Tibial artery (tissue), 4 donors: ENCODE results near the gene MAML2.

ENCODE experiments used
- DNase-seq, 2 donors: peaks; one replicate each; pipeline ENCODE4 v3.0.0-alpha.2; 2019
- H3K27ac ChIP-seq, 2 donors: fragments of 200-600 bp; sonication (generic) in 1 of 2; 1 replicate in 1 of 2; 2 replicates in 1 of 2; pipeline ENCODE4 v1.5.1; 2018 to 2019; ENCODE audit warnings: mild to moderate bottlenecking in 1 of 2
- H3K27me3 ChIP-seq, 2 donors: fragments of 200-600 bp; sonication (generic) in 1 of 2; one replicate each; pipeline versions ENCODE4 v1.5.1 to v1.6.0; 2016 to 2019
- H3K36me3 ChIP-seq, 3 donors: fragments of 200-600 bp; sonication (generic) in 2 of 3; one replicate each; pipeline ENCODE4 v1.5.1; 2016 to 2019; ENCODE audit warnings: mild to moderate bottlenecking in 2 of 3
- H3K4me1 ChIP-seq, 4 donors: fragments of 200-600 bp; sonication (generic) in 2 of 4; 1 replicate in 3 of 4; 2 replicates in 1 of 4; pipeline ENCODE4 v1.5.1; 2016 to 2019
- H3K4me3 ChIP-seq, 2 donors: fragments of 200-600 bp; sonication (generic) in 1 of 2; 1 replicate in 1 of 2; 2 replicates in 1 of 2; pipeline ENCODE4 v1.5.1; 2018 to 2019; ENCODE audit warnings: mild to moderate bottlenecking in 2 of 2
- H3K9me3 ChIP-seq, 3 donors: fragments of 200-600 bp; sonication (generic) in 1 of 3; one replicate each; pipeline ENCODE4 v1.5.1; 2016 to 2019
- intact Hi-C: fragments of 100-400 bp; cut with DNase I; formaldehyde crosslinking; loops from one replicate; pipeline ENCODE4 v1.15.0; 2023; ENCODE audit warnings: low total_unique reads
- TF ChIP-seq, protein P1 (sequence below), 2 experiments: fragments of 200-600 bp in 1 of 2; fragments of 450-650 bp in 1 of 2; IDR thresholded peaks; one replicate each; pipeline ENCODE4 v1.5.1; 2017 to 2019; ENCODE audit warnings: antibody characterized with exemption in 2 of 2, mild to moderate bottlenecking in 1 of 2, moderate library complexity in 1 of 2

MAML2 gene

DNA sequence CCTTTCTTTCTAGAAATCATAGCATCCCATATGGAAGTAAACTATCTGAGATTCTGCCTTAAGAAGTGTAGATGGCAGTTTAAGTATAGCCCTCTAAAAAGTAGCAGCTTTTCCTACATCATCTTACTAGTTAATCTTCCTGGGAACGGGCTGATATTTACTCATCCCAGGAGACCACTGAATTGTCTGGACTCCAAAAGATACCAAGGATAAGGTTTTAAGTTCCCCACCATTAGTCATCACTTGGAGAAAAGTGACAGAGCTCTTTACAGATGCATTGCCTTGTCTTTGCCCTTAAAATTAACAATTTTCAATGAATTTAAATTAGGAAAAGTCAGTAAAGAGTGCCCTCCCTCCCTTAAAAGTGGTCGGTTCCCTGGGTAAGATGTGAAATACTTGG, 129.5 kb downstream of the MAML2 start:
- H3K27me3 ChIP-seq: no peaks in the 10 kb centered on the region
- H3K36me3 ChIP-seq: no peaks in the 10 kb centered on the region
- H3K9me3 ChIP-seq: no peaks in the 10 kb centered on the region
- peak overlapping the region; percentile 72 to 74 for H3K27ac ChIP-seq
- no peak overlapping the region for H3K4me3 ChIP-seq
- peaks cover 0 to 73% (median 58%) of the 10 kb centered on the region in 4 donors for H3K4me1 ChIP-seq
- TF ChIP-seq, protein P1, sequence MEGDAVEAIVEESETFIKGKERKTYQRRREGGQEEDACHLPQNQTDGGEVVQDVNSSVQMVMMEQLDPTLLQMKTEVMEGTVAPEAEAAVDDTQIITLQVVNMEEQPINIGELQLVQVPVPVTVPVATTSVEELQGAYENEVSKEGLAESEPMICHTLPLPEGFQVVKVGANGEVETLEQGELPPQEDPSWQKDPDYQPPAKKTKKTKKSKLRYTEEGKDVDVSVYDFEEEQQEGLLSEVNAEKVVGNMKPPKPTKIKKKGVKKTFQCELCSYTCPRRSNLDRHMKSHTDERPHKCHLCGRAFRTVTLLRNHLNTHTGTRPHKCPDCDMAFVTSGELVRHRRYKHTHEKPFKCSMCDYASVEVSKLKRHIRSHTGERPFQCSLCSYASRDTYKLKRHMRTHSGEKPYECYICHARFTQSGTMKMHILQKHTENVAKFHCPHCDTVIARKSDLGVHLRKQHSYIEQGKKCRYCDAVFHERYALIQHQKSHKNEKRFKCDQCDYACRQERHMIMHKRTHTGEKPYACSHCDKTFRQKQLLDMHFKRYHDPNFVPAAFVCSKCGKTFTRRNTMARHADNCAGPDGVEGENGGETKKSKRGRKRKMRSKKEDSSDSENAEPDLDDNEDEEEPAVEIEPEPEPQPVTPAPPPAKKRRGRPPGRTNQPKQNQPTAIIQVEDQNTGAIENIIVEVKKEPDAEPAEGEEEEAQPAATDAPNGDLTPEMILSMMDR (IDR thresholded peaks at IDR 0.05): no peak
- intact Hi-C loops: no loop called here
- no peak for DNase-seq

DNA sequence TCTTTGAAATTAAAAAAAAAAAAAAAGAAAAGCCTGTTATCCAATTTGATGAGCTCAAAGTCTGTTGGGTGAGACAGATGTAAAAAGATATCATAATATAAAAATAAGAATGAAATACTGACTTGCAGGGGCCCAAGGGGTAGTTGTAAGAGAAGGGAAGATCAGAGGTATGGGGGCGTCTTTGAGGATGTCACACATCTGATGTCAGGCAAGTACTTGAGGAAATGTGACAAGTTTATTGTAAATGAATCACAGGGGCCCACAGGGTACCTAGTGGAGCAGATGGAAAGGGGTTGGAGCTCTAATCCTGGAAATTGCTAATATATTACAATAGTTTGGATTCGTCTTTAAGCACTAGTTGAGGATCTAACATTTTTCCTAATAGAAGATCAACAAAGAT, 131.6 kb downstream of the MAML2 start:
- TF ChIP-seq, protein P1 (IDR thresholded peaks at IDR 0.05): no peak
- intact Hi-C loops: no loop called here
- peak overlapping the region; percentile 72 to 74 for H3K27ac ChIP-seq
- no peak overlapping the region for H3K4me3 ChIP-seq
- no peaks in the 10 kb centered on the region for H3K27me3 ChIP-seq
- H3K9me3 ChIP-seq: no peaks in the 10 kb centered on the region
- no peak for DNase-seq
- peaks cover 0 to 68% (median 45%) of the 10 kb centered on the region in 4 donors for H3K4me1 ChIP-seq
- no peaks in the 10 kb centered on the region for H3K36me3 ChIP-seq

DNA sequence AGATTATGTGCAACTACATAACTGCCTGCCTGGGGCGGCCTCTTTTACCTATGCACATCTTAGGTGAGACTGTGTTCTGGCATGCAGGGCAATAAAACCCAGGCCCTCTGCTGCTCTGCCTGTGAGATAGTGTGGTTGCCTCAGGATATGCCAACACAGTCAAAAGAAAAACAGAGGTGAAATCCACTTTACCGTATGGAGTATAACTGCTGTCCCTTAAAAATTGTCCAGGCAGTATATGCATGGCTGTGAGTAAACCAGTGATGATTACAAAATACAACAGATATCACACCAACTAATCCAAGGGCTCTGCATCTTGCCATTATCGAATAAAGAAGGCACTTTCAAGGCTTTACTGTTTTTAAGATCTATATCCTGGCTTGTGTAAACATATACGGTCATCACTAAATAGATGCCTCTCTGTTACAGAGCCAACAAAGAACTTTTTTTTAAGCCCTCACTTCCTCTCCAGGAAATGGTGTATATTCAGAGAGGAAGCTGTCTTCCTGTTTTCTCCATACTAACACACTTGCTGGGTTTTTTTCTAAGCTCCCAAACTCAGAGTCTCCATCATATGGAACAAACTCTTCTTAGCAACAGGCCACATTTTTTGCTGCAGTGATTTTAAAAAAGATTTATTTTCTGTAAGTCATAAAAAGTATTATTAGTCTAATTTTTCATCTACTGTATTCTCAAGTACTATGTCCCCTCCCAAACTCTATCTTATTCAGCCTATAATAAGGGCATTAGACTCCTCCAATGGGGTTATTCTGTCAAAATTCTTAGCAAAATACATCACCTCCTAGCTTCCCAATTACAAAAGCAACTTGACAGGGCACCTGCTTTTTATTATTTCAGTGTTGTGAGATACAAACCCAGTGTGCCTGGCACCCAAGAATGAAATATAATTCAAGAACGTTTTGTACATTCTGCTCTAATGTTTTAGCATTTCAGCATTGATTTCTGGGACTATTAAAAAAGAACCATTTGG, 135.2 kb downstream of the MAML2 start:
- intact Hi-C loops: no loop called here
- no peaks in the 10 kb centered on the region for H3K9me3 ChIP-seq
- H3K27me3 ChIP-seq: no peaks in the 10 kb centered on the region
- H3K36me3 ChIP-seq: no peaks in the 10 kb centered on the region
- TF ChIP-seq, protein P1 (IDR thresholded peaks at IDR 0.05): no peak
- H3K27ac ChIP-seq: peak overlapping the region in 1 of 2 donors; percentile 16
- no peak for DNase-seq
- H3K4me1 ChIP-seq: peaks cover 0 to 31% (median 16%) of the 10 kb centered on the region in 4 donors
- H3K4me3 ChIP-seq: no peak overlapping the region

DNA sequence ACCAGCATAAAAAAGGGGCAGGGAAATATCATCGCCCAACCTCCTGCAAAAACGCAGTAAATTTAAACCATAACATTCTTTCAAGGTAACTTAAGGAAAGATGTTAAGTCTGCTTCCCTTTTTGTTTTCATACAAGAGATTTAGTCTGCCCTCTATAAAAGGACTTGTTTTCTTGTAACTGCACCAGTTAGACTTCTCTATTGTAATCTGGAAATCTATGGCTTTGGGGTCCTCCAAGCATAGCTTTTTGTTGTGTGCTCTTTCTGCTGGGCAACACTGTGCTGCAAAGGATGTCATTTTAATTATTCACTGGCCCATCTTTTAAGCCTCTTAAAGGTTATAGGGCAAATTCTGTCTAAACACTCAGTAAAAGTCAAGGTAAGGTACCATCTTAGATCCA, 136.0 kb downstream of the MAML2 start:
- no peaks in the 10 kb centered on the region for H3K27me3 ChIP-seq
- H3K9me3 ChIP-seq: no peaks in the 10 kb centered on the region
- no peaks in the 10 kb centered on the region for H3K36me3 ChIP-seq
- H3K27ac ChIP-seq: no peak overlapping the region
- H3K4me3 ChIP-seq: no peak overlapping the region
- DNase-seq: no peak
- TF ChIP-seq, protein P1 (IDR thresholded peaks at IDR 0.05): no peak
- peaks cover 0 to 23% (median 9%) of the 10 kb centered on the region in 4 donors for H3K4me1 ChIP-seq
- intact Hi-C loops: no loop called here

DNA sequence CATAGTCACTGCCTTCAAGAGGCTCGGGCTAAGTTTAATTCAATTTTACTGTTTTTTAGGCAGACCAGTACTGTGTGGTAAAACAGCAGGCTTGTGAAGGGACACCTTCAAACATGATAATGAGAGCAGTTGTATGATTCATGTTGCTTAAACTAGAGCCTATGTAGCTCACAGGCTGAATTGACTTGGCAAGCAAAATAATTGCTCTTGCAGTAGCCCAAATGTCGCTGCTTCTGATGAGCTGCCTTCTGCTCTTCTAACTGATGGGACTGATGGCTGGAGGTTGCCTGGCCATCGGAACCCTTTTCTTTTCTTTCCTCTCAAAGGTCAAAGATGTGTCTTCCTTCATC, 137.6 kb downstream of the MAML2 start:
- peaks cover 0 to 23% (median 5%) of the 10 kb centered on the region in 4 donors for H3K4me1 ChIP-seq
- DNase-seq: no peak
- H3K27me3 ChIP-seq: no peaks in the 10 kb centered on the region
- no peaks in the 10 kb centered on the region for H3K9me3 ChIP-seq
- no peaks in the 10 kb centered on the region for H3K36me3 ChIP-seq
- intact Hi-C loops: no loop called here
- H3K27ac ChIP-seq: no peak overlapping the region
- no peak overlapping the region for H3K4me3 ChIP-seq
- TF ChIP-seq, protein P1 (IDR thresholded peaks at IDR 0.05): no peak
